ENCODE data around the gene C17orf114.
A peak's percentile ranks its signal among the peaks of the same experiment; 100 is the strongest.
"Not testable (repeated sequence)": the region's sequence is repeated elsewhere in the genome, so short reads cannot be mapped to it uniquely, and the experiment has no call there.

The C17orf114 gene

DNA sequence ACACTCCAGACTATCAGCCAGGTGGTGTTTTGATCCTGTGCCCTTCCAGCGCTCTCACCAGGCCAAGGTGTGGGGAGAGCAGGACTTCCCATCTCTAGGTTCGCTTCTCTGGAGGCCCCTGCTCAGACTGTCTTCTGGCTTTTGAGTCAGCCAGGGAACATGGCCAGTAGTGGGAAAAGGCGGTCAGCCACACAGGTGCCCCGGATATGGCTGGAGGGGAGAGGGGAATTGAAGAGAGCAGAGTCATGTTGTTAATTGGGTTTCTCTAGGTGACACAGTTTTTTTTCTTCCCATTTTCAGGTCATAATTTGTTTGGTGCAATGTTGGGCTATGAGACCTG lies 32.5 kb upstream of the C17orf114 start:
- Histone ChIP-seq H3K4me1 (peaks cover 3% of the 10 kb centered on the region; the same call in 1 of the 2 replicates), H3K9me3 (replicated peaks) (no peaks in the 10 kb centered on the region), H3K27ac (no peak overlapping the region)

DNA sequence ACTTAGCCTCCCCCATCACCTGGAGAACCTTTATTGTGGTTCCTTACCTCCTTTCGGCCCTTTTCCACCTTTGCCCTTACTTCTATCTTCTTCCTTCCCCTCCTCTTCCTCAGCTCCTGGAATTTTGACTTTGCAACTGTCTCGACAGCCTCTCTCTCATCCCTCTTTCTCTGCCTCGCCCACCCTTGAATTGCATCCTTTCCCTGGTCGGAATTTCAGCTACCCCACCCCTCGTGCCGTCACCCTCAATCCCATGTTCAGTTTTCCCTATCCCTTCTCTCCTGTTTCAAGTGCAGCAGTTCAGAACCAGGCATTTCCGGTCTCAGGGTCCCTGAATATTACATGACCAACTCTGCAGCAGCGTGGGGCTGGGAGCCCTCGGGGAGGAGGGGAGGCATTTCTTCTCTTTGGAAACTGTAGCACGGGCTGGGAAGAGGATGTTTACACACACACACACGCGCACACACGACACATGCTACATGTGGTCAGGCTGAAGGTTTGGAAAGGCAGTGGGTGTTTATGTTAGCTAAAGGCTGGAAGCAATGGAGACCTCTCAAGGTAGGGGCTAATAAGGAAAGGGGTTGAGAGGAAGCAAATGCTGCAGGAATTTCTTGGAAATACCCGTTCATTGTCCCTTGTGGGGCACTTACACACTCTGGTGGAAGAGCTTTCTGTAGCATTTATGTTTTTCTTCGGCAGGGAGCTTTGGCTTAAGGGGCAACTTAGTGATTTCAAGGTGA lies 32.0 kb upstream of the C17orf114 start:
- H3K27me3 ChIP-seq: no peaks in the 10 kb centered on the region
- no peaks in the 10 kb centered on the region for H3K36me3 ChIP-seq
- no peaks in the 10 kb centered on the region for H3K9me3 ChIP-seq (replicated peaks)
- DNase-seq: peak; percentile 27 to 48
- peaks cover 3% of the 10 kb centered on the region; the same call in 1 of the 2 replicates for H3K4me1 ChIP-seq
- peak overlapping the region; percentile 87 for H3K4me3 ChIP-seq
- H3K27ac ChIP-seq: peak overlapping the region; percentile 21; the same call in 1 of the 2 replicates

More for the DNA sequence above, 32.5 kb upstream of the C17orf114 start:
- no peaks in the 10 kb centered on the region for H3K27me3 ChIP-seq
- H3K36me3 ChIP-seq: no peaks in the 10 kb centered on the region
- peak overlapping the region; percentile 87; the same call in 1 of the 2 replicates for H3K4me3 ChIP-seq
- no peak for DNase-seq

DNA sequence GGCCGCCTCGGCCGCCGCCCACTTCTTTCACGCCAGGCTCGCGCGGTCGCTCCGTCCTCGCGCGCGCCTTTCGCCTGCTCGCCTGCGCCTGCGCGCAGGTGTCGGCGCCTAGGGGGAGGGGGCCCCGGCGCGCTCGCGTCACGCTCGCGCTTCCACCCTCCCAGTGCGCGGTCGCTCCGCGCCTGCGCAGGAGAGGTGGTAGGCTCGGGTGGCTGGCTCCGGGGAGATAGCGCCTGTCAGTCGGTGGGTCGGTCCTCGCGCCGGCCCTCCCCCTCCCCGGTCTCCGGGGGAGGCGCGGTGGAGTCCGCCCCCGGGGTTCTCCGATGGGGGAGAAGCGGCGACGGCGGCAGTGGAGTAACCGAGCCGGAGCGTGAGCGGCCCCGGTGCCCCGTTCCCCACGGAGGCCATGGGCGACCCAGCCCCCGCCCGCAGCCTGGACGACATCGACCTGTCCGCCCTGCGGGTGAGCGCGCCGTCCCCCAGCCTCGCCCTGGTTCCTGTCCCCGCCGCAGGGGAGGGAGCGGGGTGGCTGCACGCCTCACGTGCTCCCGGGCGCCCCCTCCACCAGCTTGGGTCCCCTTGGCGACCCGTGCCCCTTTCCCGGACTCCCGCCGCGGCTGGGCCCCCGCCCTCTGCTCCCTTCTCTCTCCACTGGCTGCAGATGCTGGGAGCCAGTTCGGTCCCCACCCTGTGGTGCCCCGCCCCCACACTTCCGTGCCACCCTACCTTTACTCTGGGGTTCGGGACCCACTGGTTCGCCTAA lies 31.2 kb upstream of the C17orf114 start, which contains the start of gene MINK1:
Gene MINK1, plus strand, starts transcription at position 163 of the 763 bp plus-strand sequence. Its CDS starts 244 bp downstream, at position 407.
- Histone ChIP-seq H3K27ac (peak within 1 kb of the TSS; percentile 21; the same call in 1 of the 2 replicates), H3K9me3 (replicated peaks) (no peaks in the 10 kb centered on the region), H3K36me3 (no peaks in the 10 kb centered on the region), H3K4me1 (peaks cover 3% of the 10 kb centered on the region; the same call in 1 of the 2 replicates), H3K27me3 (no peaks in the 10 kb centered on the region), H3K4me3 (peak within 1 kb of the TSS; percentile 87)
- peak; percentile 78 to 88 for DNase-seq

DNA sequence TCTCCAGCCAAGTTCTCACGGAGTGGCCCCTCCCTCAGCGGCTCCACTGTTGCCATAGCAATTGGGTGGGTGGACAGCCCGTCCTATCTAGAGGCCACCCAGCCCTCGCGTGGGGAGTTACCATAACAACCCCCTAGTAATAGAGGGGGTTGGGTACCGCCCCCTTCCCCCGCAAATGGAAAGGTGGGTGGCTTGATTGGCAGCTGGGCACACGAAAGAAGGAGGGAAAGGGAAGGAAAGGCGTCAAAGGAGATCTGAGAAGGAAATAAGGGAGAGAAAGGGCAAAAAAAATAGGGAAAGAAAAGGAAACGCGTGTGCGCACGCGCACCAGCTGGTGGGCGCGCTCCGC lies 30.7 kb upstream of the C17orf114 start:
- DNase-seq; H3K27me3 ChIP-seq; H3K4me1 ChIP-seq; H3K36me3 ChIP-seq; H3K9me3 ChIP-seq (replicated peaks): not testable (repeated sequence)
- Histone ChIP-seq H3K4me3 (peak overlapping the region; percentile 87), H3K27ac (peak overlapping the region; percentile 19; the same call in 1 of the 2 replicates)

DNA sequence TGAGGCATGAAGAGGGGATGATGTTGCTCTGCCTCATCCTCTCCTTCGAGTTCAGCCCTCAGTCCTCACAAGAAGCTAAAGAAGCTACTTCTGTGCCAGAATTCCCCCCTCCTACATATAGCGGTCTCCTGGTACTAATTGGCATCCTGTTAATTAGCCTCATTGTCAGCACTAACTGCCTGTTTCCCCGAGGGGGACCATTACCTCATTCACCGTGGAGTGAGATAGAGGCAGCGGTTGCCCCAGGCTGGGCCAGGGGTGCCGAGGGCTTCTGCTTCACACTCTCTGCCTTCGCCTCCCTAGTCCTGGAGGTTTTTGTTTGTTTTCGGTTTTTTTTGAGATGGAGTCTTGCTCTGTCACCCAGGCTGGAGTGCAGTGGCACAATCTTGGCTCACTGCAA lies 25.3 kb upstream of the C17orf114 start:
- no peak for DNase-seq
- H3K4me1 ChIP-seq: no peaks in the 10 kb centered on the region
- H3K27ac ChIP-seq: no peak overlapping the region
- H3K4me3 ChIP-seq: no peak overlapping the region
- H3K9me3 ChIP-seq (replicated peaks): no peaks in the 10 kb centered on the region
- no peaks in the 10 kb centered on the region for H3K27me3 ChIP-seq
- H3K36me3 ChIP-seq: no peaks in the 10 kb centered on the region

DNA sequence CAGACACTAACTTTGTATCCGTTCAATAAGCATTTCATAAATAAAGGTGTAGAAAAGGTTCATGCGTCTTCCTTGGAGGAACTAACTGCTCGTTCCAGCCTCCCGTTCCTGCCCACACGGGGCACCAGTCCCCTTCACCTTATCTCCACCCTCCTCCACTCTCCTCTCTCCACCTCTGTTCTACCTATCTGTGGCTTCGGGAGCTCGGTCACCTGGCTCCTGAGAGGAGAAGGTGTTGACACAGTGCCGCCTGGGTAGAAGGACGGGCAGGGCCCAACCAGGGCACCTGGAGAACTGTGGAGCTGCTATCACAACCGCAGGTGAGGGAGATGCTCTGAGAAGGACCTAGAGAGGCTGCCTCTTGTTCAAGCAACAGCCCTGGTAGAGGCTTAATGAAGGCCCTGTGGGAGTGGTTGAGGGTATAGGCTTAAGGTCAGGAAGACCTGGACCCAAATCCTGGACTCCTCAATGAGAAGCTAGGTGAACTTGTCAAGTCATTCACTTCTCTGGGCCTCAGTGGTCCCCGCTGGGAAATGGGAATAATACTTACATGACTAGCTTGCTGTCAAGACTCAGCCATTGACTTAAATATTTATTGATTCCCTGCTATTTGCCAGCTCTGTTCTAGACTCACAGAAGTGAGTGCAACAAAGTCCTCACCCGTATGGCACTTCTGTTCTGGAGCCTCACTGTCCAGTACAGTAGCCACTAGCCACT lies 21.4 kb upstream of the C17orf114 start:
- no peaks in the 10 kb centered on the region for H3K9me3 ChIP-seq (replicated peaks)
- H3K4me1 ChIP-seq: no peaks in the 10 kb centered on the region
- H3K27ac ChIP-seq: no peak overlapping the region
- DNase-seq: no peak
- no peak overlapping the region for H3K4me3 ChIP-seq
- H3K27me3 ChIP-seq: no peaks in the 10 kb centered on the region
- no peaks in the 10 kb centered on the region for H3K36me3 ChIP-seq

DNA sequence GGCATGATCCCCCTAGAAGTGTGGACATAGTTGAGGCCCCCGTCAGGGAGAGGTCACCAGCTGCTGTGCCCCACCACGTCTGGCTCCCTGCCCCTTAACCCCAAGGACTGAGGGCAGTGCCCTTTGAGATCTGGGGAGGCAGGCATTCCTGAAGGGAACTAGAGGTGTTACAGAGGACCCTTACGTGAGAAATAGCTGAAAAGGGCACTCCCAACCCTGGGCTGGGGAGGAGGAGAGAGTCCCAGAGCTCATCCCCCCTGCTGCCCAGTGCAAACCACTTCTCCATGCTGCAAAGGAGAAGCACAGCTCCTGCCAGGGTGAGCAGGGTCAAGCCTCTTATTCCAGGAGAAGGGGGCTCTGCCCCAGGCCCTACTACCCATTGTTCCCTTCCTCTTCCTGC lies 20.7 kb upstream of the C17orf114 start:
- Histone ChIP-seq H3K36me3 (no peaks in the 10 kb centered on the region), H3K9me3 (replicated peaks) (no peaks in the 10 kb centered on the region), H3K27me3 (no peaks in the 10 kb centered on the region), H3K27ac (no peak overlapping the region), H3K4me1 (no peaks in the 10 kb centered on the region), H3K4me3 (no peak overlapping the region)
- DNase-seq: no peak

DNA sequence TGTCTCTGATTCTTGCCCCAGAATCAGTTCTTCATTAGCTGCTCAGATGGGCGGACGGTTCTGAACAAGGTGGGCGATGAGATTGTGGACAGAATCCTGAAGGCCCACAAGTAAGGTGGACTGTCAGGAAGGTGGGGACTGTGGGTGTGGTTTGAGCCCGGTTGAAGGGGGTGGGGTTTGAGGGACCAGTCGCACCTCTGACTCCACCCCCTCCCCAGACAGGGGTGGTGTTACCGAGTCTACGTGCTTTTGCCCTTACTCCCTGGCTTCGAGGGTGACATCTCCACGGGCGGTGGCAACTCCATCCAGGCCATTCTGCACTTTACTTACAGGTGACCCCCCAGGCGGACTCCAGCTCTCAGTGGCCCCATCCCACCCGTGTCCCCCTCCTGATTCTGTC lies 16.1 kb upstream of the C17orf114 start:
- Histone ChIP-seq H3K4me3 (no peak overlapping the region), H3K4me1 (no peaks in the 10 kb centered on the region), H3K9me3 (replicated peaks) (no peaks in the 10 kb centered on the region), H3K27me3 (no peaks in the 10 kb centered on the region), H3K27ac (no peak overlapping the region), H3K36me3 (no peaks in the 10 kb centered on the region)
- no peak for DNase-seq

DNA sequence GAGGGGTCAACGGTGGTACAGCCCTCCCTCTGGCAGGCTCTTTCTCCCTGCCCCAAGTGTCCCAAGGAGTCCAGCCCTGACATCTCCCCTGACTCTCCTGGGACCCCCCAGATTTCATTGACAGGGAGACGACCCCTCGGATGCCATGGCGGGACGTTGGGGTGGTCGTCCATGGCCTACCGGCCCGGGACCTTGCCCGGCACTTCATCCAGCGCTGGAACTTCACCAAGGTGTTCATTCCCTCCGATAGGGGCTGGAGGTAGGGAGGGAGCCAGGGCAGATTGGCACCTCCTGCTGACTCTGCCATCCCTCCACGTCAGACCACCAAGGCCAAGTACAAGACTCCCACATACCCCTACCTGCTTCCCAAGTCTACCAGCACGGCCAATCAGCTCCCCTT lies 14.7 kb upstream of the C17orf114 start:
- H3K27ac ChIP-seq: no peak overlapping the region
- H3K9me3 ChIP-seq (replicated peaks): no peaks in the 10 kb centered on the region

DNA sequence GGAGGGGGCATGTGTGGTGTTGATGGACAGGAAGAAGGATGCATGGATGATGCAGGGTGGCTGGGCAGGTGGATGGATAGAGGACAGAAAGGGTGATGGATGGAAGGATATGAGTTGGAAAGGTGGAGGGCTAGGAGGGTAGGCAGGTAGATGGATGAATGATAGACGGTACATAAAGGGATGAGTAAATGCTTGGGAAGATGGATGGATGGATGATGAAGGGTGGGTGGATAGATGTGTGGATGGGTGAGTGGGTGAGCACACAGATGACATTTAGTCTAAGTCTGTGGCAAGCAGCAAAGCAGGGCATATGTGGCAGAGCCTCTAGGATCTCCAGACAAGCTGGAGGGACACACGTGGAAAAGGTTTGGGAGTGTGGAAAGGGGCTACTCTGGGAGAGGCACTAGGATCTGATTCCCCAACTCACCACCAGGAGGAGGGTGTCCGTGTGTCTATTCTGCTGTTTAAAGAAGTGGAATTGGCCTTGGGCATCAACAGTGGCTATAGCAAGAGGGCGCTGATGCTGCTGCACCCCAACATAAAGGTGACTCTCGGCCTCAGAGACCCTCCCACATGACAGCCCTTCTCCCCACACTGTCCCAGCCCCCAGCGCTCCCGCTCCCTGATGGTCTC lies 13.0 kb upstream of the C17orf114 start:
- H3K9me3 ChIP-seq (replicated peaks): no peaks in the 10 kb centered on the region
- no peaks in the 10 kb centered on the region for H3K36me3 ChIP-seq
- no peak for DNase-seq
- H3K4me3 ChIP-seq: no peak overlapping the region
- H3K27me3 ChIP-seq: no peaks in the 10 kb centered on the region
- H3K27ac ChIP-seq: no peak overlapping the region
- no peaks in the 10 kb centered on the region for H3K4me1 ChIP-seq

More for the DNA sequence above, 14.7 kb upstream of the C17orf114 start:
- DNase-seq: no peak
- H3K36me3 ChIP-seq: no peaks in the 10 kb centered on the region
- no peak overlapping the region for H3K4me3 ChIP-seq
- no peaks in the 10 kb centered on the region for H3K4me1 ChIP-seq
- H3K27me3 ChIP-seq: no peaks in the 10 kb centered on the region

DNA sequence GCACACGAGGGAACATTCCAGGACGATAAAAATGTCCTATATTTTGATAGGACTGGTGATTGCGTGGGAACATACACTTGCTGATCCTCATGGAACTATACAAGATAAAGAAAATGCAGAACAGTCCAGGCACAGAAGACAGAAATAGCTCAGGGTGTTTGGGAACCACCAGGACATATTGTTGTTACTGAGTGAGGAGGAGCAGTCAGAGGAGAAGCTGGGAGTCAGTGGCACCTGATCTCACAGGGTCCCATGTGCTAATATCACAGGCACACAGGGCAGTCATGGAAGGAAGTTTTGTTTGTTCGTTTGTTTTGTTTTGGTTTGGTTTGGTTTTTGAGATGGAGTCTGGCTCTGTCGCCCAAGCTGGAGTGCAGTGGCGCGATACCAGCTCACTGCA lies 10.6 kb upstream of the C17orf114 start:
- H3K27me3 ChIP-seq: no peaks in the 10 kb centered on the region
- H3K27ac ChIP-seq: no peak overlapping the region
- H3K9me3 ChIP-seq (replicated peaks): no peaks in the 10 kb centered on the region
- H3K4me1 ChIP-seq: no peaks in the 10 kb centered on the region
- H3K4me3 ChIP-seq: no peak overlapping the region
- no peak for DNase-seq
- H3K36me3 ChIP-seq: no peaks in the 10 kb centered on the region

DNA sequence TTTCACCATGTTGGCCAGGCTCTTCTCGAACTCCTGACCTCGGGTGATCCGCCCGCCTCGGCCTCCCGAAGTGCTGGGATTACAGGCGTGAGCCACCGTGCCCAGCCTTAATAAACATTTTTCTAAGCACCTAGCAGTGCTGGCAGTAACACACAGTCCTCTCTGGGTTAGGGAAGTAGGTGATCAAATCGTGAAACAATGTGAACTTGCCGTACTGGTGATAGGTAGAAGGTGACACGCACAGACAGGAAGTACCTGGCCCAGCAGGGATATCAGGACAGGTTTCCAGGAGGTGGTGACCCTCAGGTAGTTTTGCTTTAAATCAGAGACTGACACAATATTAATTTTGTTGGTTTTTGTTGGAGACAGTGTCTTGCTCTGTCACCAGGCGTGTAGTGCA lies 9.3 kb upstream of the C17orf114 start:
- no peaks in the 10 kb centered on the region for H3K4me1 ChIP-seq
- H3K4me3 ChIP-seq: no peak overlapping the region
- no peaks in the 10 kb centered on the region for H3K27me3 ChIP-seq
- no peak overlapping the region for H3K27ac ChIP-seq
- no peaks in the 10 kb centered on the region for H3K9me3 ChIP-seq (replicated peaks)
- H3K36me3 ChIP-seq: no peaks in the 10 kb centered on the region
- no peak for DNase-seq

DNA sequence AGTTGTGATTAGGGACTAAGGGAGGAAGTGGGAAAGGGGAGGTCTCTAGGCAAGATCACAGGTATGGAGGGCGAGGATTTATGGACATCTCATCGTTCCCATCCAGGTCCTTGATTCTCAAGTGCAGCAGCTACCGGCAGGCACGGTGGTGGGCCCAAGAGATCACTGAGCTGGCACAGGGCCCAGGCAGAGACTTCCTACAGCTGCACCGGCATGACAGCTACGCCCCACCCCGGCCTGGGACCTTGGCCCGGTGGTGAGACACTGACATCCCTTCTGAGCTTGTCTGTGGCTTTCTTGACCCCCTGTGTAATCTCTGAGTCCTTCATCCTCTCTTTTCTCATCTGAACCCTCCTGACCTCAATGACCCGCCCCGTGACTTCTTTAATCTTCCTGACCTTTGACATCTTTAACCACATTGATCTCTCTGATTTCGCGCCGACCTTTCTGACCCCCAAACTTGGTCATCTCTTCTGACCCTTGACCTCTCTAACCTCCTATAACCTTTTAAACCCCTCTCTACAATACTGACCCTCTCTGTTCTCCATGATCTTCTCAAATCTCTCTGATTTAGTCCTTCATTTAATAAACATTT lies 8.7 kb upstream of the C17orf114 start:
- H3K4me3 ChIP-seq: no peak overlapping the region
- no peaks in the 10 kb centered on the region for H3K9me3 ChIP-seq (replicated peaks)
- no peak for DNase-seq

DNA sequence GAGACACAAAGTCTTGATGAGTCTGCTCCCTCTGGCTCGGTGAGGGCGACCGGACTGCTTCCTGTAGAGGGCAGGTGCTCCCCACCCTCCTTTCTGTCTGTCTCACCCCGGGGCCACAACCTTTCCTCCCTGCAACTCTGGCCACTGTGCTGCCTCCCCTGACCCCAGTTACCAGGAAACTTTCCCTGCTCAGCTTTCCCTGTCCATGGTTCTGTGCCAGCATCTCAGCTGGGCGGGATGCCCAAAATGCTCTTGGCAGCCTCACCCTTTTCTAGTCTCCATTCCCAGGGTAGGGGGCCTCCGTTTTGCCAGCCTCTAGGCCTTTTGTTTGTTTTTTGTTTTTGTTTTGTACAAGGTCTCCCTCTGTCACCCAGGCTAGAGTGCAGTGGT lies 6.2 kb upstream of the C17orf114 start:
- H3K4me1 ChIP-seq: no peaks in the 10 kb centered on the region
- no peak overlapping the region for H3K27ac ChIP-seq
- no peak overlapping the region for H3K4me3 ChIP-seq
- DNase-seq: no peak
- H3K36me3 ChIP-seq: no peaks in the 10 kb centered on the region
- no peaks in the 10 kb centered on the region for H3K9me3 ChIP-seq (replicated peaks)
- no peaks in the 10 kb centered on the region for H3K27me3 ChIP-seq

More for the DNA sequence above, 8.7 kb upstream of the C17orf114 start:
- H3K27me3 ChIP-seq: no peaks in the 10 kb centered on the region
- no peaks in the 10 kb centered on the region for H3K36me3 ChIP-seq
- no peaks in the 10 kb centered on the region for H3K4me1 ChIP-seq
- H3K27ac ChIP-seq: no peak overlapping the region
